Osteocyte (in vitro differentiated cells): Measurements from ENCODE around the gene SAP130. TPM values are rescaled to one million over a fixed set of nuclear protein-coding genes. Genes with fewer than 3 reads are reported as not detected.

Experiments used
- DNase-seq: peaks from one replicate; pipeline ENCODE4 v3.0.0; 2021; ENCODE audit warnings: mixed read lengths; ENCODE audit not compliant: unreplicated experiment; ENCODE audit errors: extremely low spot score
- H3K27ac Mint-ChIP-seq: one replicate; pipeline ENCODE4 v1.8.0; 2021; ENCODE audit warnings: mild to moderate bottlenecking, mixed read lengths; ENCODE audit not compliant: unreplicated experiment
- H3K27me3 Mint-ChIP-seq: one replicate; pipeline ENCODE4 v1.8.0; 2021; ENCODE audit warnings: mixed read lengths; ENCODE audit not compliant: unreplicated experiment
- H3K36me3 Mint-ChIP-seq: one replicate; pipeline ENCODE4 v1.8.0; 2021; ENCODE audit warnings: mixed read lengths; ENCODE audit not compliant: unreplicated experiment
- H3K4me1 Mint-ChIP-seq: one replicate; pipeline ENCODE4 v1.8.0; 2021; ENCODE audit warnings: mixed read lengths; ENCODE audit not compliant: unreplicated experiment
- H3K4me3 Mint-ChIP-seq: one replicate; pipeline ENCODE4 v1.8.0; 2021; ENCODE audit warnings: mild to moderate bottlenecking, moderate library complexity, mixed read lengths; ENCODE audit not compliant: unreplicated experiment
- H3K9me3 Mint-ChIP-seq: one replicate; pipeline ENCODE4 v1.8.0; 2021; ENCODE audit warnings: mixed read lengths; ENCODE audit not compliant: unreplicated experiment
- total RNA-seq: library from RNA; stranded (reverse); gene quantifications from 2 replicates; pipeline ENCODE4 v1.2.1, GENCODE V29; 2021
- TF ChIP-seq, protein P1 (sequence below): fragments of 200-600 bp; sonication (generic); IDR thresholded peaks from 2 replicates; pipeline ENCODE4 v1.5.0; 2021; ENCODE audit warnings: antibody characterized with exemption, mild to moderate bottlenecking, moderate library complexity

Gene SAP130
- total RNA-seq, 1 donor from 2014 or later: 24.9 TPM

DNA sequence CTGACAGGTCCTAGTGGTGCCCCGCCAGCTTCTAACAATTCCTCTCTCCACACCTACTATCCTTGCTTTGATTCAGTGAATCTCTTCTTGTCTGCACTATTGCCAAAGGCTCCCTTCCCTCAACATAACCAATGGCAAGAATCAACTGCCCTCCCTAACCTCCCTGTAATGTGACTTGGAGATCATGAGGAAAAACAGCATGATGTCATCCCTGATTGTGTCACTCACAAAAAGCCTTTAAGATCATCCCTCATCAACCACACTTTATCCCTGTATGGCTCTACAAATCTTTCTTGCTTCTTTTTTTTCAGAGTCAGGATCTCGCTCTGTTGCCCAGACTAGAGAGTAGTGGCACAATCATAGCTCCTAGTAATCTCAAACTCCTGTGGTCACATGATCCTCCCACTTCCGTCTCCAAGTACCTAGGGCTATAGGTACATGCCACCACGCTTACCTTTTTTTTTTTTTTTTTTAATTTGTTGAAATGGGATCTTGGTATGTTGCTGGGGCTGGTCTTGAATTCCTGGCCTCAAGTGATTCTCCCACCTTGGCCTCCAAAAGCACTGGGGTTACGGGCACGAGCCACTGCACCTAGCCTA, 19.7 kb downstream of the SAP130 start:
- H3K36me3 Mint-ChIP-seq: peaks cover 62% of the 10 kb centered on the region
- DNase-seq: no peak
- no peak overlapping the region for H3K27ac Mint-ChIP-seq
- no peaks in the 10 kb centered on the region for H3K4me1 Mint-ChIP-seq
- H3K4me3 Mint-ChIP-seq: no peak overlapping the region
- TF ChIP-seq, protein P1, sequence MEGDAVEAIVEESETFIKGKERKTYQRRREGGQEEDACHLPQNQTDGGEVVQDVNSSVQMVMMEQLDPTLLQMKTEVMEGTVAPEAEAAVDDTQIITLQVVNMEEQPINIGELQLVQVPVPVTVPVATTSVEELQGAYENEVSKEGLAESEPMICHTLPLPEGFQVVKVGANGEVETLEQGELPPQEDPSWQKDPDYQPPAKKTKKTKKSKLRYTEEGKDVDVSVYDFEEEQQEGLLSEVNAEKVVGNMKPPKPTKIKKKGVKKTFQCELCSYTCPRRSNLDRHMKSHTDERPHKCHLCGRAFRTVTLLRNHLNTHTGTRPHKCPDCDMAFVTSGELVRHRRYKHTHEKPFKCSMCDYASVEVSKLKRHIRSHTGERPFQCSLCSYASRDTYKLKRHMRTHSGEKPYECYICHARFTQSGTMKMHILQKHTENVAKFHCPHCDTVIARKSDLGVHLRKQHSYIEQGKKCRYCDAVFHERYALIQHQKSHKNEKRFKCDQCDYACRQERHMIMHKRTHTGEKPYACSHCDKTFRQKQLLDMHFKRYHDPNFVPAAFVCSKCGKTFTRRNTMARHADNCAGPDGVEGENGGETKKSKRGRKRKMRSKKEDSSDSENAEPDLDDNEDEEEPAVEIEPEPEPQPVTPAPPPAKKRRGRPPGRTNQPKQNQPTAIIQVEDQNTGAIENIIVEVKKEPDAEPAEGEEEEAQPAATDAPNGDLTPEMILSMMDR: no peak
- no peaks in the 10 kb centered on the region for H3K9me3 Mint-ChIP-seq
- H3K27me3 Mint-ChIP-seq: no peaks in the 10 kb centered on the region

DNA sequence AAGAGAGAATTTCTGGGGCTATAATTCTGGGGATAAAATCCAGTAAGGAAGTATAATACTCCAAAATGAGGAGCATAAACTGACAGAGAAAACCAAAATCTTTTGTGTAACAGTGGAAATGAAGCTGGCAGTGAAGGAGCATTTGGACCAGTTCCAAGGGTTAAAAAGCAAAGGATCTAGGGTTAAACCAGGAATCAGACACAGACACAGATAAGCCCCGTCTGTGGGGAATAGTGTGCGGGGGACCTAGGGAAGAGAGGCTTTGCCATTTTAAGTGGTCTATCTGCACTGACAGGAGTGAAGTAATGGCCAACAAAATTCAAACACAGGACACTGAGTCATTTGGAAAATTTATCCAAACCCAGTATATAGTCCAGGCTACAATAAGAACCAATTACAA, 23.4 kb downstream of the SAP130 start:
- Mint-ChIP-seq H3K27me3 (no peaks in the 10 kb centered on the region), H3K9me3 (no peaks in the 10 kb centered on the region), H3K4me1 (no peaks in the 10 kb centered on the region), H3K27ac (no peak overlapping the region), H3K4me3 (no peak overlapping the region), H3K36me3 (peaks cover 51% of the 10 kb centered on the region)
- DNase-seq: no peak
- TF ChIP-seq, protein P1: no peak

DNA sequence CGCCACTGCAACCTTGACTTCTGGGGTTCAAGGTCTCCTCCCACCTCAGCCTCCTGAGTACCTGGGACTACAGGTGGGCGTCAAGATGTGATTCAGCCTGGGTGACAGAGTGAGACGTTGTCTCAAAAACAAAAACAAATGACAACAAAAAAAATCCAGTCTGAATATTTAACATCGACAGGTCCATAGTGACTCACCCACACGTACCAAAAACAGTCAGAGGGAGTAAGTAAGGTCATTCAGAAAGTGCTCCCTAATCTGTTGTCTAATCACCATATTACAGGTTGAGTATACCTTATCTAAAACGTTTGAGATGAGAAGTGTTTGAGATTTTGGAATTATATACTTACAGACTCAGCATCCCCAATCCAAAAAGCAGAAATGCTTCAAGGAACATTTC, 24.4 kb downstream of the SAP130 start:
- Mint-ChIP-seq H3K4me3 (no peak overlapping the region), H3K36me3 (peaks cover 53% of the 10 kb centered on the region), H3K9me3 (no peaks in the 10 kb centered on the region), H3K27ac (no peak overlapping the region), H3K27me3 (no peaks in the 10 kb centered on the region), H3K4me1 (no peaks in the 10 kb centered on the region)
- TF ChIP-seq, protein P1: no peak
- no peak for DNase-seq

DNA sequence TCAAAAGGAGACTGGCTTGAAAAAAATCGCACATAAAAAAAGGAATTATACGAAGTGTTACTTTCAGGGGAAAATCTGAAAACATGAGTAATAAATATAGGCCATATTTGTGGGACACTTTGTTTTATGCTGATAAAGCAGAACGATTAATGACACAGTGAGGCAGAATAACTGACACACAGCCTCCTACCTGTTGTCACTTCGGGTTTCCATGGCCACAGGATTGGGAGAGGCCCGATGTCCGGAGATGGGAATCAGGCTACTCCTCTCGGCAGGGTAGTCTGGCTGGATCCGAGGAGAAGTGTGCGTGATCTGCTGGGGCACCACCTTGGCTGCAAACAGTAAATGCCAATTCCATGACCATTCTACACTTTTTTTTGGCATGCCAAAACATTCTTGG, 31.7 kb downstream of the SAP130 start:
- no peak for DNase-seq
- TF ChIP-seq, protein P1: no peak

DNA sequence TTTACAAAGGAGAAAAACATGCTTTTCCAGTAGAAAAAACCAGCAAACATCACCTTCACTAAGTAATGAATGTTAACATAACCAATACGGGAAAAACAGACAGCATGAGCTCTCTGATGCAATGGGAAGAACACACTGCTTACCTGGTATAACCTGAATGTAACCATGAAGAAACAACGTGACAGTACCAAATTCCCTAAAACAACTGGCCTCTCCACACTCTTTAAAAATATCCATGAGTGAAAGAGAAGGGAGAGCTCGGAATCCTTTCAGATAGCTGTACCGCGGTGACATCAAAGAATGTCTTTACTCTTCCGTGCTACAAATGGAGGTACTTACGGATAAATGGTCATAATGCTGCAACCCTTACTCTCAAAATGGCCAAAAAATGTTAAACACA, 32.1 kb downstream of the SAP130 start:
- TF ChIP-seq, protein P1: no peak
- Mint-ChIP-seq H3K9me3 (no peaks in the 10 kb centered on the region), H3K27me3 (no peaks in the 10 kb centered on the region), H3K27ac (no peak overlapping the region), H3K36me3 (peaks cover 46% of the 10 kb centered on the region), H3K4me3 (no peak overlapping the region), H3K4me1 (no peaks in the 10 kb centered on the region)
- DNase-seq: no peak

More for the DNA sequence above, 31.7 kb downstream of the SAP130 start:
- Mint-ChIP-seq H3K36me3 (peaks cover 46% of the 10 kb centered on the region), H3K4me3 (no peak overlapping the region), H3K27me3 (no peaks in the 10 kb centered on the region), H3K9me3 (no peaks in the 10 kb centered on the region), H3K27ac (no peak overlapping the region), H3K4me1 (no peaks in the 10 kb centered on the region)
